ENCODE results near the gene UBA7. TPM values are rescaled to one million over a fixed set of nuclear protein-coding genes. Genes with fewer than 3 reads are reported as not detected.
A peak's percentile ranks its signal among the peaks of the same experiment; 100 is the strongest.
"Not testable (repeated sequence)": the region's sequence is repeated elsewhere in the genome, so short reads cannot be mapped to it uniquely, and the experiment has no call there.

Gene UBA7, protein sequence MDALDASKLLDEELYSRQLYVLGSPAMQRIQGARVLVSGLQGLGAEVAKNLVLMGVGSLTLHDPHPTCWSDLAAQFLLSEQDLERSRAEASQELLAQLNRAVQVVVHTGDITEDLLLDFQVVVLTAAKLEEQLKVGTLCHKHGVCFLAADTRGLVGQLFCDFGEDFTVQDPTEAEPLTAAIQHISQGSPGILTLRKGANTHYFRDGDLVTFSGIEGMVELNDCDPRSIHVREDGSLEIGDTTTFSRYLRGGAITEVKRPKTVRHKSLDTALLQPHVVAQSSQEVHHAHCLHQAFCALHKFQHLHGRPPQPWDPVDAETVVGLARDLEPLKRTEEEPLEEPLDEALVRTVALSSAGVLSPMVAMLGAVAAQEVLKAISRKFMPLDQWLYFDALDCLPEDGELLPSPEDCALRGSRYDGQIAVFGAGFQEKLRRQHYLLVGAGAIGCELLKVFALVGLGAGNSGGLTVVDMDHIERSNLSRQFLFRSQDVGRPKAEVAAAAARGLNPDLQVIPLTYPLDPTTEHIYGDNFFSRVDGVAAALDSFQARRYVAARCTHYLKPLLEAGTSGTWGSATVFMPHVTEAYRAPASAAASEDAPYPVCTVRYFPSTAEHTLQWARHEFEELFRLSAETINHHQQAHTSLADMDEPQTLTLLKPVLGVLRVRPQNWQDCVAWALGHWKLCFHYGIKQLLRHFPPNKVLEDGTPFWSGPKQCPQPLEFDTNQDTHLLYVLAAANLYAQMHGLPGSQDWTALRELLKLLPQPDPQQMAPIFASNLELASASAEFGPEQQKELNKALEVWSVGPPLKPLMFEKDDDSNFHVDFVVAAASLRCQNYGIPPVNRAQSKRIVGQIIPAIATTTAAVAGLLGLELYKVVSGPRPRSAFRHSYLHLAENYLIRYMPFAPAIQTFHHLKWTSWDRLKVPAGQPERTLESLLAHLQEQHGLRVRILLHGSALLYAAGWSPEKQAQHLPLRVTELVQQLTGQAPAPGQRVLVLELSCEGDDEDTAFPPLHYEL
- total RNA-seq, result 46.2 and 79.4 TPM in 2 replicates

GRCh38 chr3:49813497-49814174, at the start of gene UBA7:
Gene UBA7, minus strand, starts transcription at chr3:49813953. Its CDS starts 166 bp downstream, at chr3:49813787.
- no peak for DNase-seq (ENCODE audit: extremely low read depth, low read depth, low spot score)

GRCh38 chr3:49859576-49860305, 46.0 kb upstream of the UBA7 start:
- no peak for DNase-seq (ENCODE audit: extremely low read depth, low read depth, low spot score)

GRCh38 chr3:49856181-49857005, 42.6 kb upstream of the UBA7 start, which contains the start of gene TRAIP:
Gene TRAIP, minus strand, starts transcription at chr3:49856564. Its CDS starts 111 bp downstream, at chr3:49856453.
- peak; percentile 71 for DNase-seq (ENCODE audit: extremely low read depth, low read depth, low spot score)

- no peak for DNase-seq (ENCODE audit: extremely low read depth, low read depth, low spot score)
Measured at GRCh38 chr3:49855662-49856061, 41.9 kb upstream of the UBA7 start.

DNA sequence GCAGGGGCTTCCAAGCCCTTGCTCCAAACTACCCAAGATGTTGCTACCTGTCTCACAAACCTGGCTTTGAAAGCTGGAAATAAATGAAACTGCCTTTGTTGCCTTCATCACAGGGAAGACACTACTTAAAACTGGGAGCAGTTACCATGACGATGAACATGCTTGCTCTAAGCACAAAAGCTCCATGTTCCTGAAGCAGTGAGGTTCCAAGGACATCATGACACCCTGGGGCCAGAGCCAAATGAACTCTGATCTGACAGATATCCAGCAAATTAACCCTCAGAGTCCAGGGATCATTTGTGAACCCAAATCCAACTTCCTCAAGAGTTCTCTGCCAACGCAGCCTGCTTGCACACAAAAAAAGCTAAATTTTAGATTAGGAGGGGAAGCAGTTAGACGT, 31.9 kb upstream of the UBA7 start:
- no peak for DNase-seq (ENCODE audit: extremely low read depth, low read depth, low spot score)

DNA sequence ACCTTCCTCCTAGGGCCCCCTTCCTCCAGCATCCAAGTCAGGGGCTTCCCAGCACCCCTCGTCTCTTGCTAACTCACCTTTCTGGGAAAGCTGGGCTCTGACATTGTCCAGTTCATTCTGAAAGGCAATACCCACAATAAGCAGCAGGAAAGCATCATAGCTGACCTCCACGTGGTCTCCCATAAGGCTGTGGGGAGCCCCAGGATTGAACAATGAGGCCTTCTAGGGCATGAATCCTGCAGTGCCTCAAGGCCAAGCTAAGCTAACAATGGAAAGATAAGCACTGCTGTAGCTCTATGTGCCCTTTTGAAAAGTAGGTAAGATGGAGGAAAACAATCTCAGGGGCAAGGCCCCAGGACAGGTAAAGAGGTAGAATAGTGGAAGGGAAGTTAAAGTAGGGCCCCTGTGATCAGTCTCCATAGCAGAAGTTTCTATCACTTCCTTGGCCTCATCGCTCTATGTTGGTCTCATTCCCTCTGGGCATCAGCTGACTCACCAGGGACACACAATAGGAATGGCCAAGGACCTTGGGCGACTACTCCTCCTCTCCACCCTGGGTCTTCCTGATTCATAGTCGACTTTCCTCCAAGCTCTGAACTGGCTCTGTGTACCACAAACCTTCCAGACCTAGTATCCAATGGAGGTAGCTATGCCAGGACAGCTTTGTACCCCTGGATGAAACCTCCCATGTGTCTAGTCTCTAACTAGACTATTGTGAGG, 30.9 kb upstream of the UBA7 start:
- DNase-seq (ENCODE audit: extremely low read depth, low read depth, low spot score), result no peak

- no peak for DNase-seq (ENCODE audit: extremely low read depth, low read depth, low spot score)
Measured at GRCh38 chr3:49842843-49843517, 29.2 kb upstream of the UBA7 start.

GRCh38 chr3:49841806-49842205, 28.1 kb upstream of the UBA7 start:
- no peak for DNase-seq (ENCODE audit: extremely low read depth, low read depth, low spot score)

DNA sequence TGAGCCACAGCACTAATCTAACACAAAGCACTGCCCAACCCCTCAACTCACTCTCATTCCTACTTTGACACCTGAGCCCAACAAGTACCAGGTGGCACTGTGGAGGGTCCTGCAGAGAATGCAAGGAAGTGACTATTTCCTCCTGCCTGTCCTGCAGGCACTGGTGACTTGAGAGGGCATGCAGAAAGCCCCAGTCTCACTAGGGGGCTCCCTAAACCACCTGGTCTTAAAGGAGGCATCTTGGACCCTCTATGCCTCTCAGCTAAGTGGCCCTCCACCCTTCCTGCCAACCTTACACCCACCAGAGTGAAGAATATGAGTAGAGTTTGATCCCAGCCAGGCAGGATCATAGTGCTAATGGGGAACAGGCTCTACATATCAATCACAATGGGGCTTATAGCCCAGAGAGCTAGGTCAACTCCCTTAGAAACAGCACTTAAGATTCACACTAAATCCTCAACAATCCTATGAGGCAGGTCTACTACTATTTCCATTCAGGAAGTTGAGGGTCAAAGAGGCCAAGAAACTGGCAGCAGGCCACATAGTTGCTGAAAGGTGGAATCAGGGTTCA, 27.5 kb upstream of the UBA7 start:
- DNase-seq (ENCODE audit: extremely low read depth, low read depth, low spot score), result peak; percentile 36

- DNase-seq (ENCODE audit: extremely low read depth, low read depth, low spot score), result no peak
Measured at GRCh38 chr3:49840388-49840787, 26.6 kb upstream of the UBA7 start.

GRCh38 chr3:49839193-49839809, 25.5 kb upstream of the UBA7 start:
- peak; percentile 41 for DNase-seq (ENCODE audit: extremely low read depth, low read depth, low spot score)

- DNase-seq (ENCODE audit: extremely low read depth, low read depth, low spot score), result no peak
Measured at GRCh38 chr3:49831341-49831740, 17.6 kb upstream of the UBA7 start.

GRCh38 chr3:49826016-49826415, 12.3 kb upstream of the UBA7 start:
- DNase-seq (ENCODE audit: extremely low read depth, low read depth, low spot score), result no peak

DNA sequence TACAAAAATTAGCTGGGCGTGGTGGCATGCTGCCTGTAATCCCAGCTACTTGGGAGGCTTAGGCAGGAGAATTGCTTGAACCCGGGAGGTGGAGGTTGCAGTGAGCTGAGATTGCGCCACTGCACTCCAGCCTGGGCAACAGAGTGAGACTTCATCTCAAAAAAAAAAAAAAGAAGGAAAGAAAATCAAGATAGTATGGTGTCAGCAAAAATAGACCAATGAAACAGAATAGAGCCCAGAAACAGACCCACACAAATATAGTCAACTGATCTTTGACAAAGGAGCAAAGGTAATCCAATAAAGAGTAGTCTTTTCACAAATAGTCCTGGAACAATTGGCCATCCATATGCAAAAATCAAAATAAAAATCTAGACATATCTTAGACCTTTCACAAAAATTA, 9.4 kb upstream of the UBA7 start:
- not testable (repeated sequence) for DNase-seq (ENCODE audit: extremely low read depth, low read depth, low spot score)

DNA sequence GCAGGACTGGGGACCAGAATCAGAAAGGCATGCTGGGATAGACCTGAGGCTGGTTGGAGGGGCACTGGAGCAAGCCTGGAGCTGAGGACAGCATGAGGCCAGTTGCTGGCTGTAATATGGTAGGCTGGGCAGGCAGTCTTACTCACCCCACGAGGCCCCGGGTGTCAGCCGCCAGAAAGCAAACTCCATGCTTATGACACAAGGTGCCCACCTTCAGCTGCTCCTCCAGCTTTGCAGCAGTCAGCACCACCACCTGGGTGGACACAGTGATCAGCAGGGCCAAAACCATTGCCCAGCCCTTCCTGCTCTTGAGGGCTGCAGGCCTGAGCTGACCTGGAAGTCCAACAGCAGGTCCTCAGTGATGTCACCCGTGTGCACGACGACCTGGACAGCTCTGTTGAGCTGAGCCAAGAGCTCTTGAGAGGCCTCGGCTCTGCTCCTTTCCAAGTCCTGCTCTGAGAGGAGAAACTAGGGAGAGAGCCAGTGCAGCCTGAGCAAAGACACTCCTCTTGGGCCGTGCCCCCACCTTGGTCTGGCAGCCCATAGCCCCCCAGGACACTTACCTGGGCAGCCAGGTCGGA, 747 bp downstream of the UBA7 start:
- no peak for DNase-seq (ENCODE audit: extremely low read depth, low read depth, low spot score)

DNA sequence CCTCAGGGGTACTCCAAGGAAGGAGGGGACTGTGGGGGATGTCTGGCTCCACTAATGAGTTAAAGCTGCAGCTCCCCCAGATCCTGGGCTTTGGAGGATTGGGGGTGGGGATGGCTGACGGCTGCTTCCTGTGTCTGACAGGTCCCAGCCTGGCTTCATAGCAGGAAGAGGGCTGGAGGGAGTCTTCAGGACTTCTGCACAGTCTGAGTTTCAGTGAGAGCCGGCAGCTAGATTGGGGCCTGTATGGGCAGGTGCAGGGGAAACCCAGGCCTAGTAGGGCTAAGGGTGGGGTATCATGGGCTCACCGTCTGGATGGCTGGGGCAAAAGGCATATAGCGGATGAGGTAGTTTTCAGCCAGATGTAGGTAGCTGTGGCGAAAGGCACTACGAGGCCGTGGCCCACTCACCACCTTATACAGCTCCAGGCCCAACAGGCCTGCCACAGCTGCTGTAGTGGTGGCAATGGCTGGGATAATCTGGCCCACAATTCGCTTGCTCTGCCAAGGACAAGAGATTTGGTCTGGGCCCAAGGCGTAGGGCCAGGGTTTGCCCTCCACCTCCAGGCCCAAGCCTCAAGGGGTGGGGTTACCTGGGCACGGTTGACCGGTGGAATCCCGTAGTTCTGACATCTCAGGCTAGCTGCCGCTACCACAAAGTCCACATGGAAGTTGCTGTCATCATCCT, 6.2 kb downstream of the UBA7 start:
- DNase-seq (ENCODE audit: extremely low read depth, low read depth, low spot score), result no peak

All from glomerular endothelial cell (primary cell).